Gastrocnemius medialis (tissue), 4 donors: ENCODE results near the gene TPRG1.

Source experiments
- CTCF ChIP-seq, 5 experiments: fragments of 450-650 bp in 3 of 5; fragments of 200-600 bp in 2 of 5; sonication (generic) in 2 of 5; IDR thresholded peaks in 4 of 5; conservative IDR thresholded peaks in 1 of 5; 1 replicate in 4 of 5; 2 replicates in 1 of 5; pipeline ENCODE4 v1.5.1; 2016 to 2019; ENCODE audit warnings: antibody characterized with exemption in 5 of 5, mild to moderate bottlenecking in 3 of 5, moderate library complexity in 3 of 5
- POLR2A ChIP-seq, 2 donors: fragments of 450-650 bp; IDR thresholded peaks; one replicate each; pipeline ENCODE4 v1.6.1; 2017; ENCODE audit warnings: antibody characterized with exemption in 2 of 2, mild to moderate bottlenecking in 2 of 2, moderate library complexity in 2 of 2

- TF ChIP-seq CTCF (IDR thresholded peaks at IDR 0.05 in 4 of 5, conservative IDR thresholded peaks at IDR 0.05 in 1 of 5): no peak
- TF ChIP-seq POLR2A (IDR thresholded peaks at IDR 0.05): no peak
These were observed 103.4 kb downstream of the TPRG1 start for GRCh38 chr3:189275182-189275581.
